ENCODE data around the gene MIPOL1.

The MIPOL1 gene

DNA sequence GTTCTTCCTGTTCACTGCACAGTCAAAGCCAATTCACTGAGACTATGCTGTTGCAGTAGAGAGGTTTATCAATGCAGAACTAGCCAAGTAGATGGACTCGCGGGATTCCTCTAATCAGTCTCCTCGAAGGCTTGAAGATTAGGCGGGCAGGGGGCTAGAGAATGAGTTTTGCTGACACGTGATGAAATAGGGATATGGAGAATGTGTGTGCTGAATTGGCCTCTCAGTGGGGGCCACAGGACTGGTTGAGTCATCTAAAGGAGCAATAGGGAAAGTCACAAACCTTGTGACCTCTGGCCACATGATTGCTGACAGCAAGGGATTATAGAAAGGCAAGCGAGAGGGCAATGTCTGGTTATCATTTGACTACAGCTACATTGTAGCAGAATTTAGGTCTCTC is 12.7 kb downstream of the MIPOL1 start:
- Histone ChIP-seq H2AFZ (ENCODE audit: low read length) (no peak overlapping the region), H3K27me3 (ENCODE audit: insufficient read depth, low read length, poor library complexity, severe bottlenecking) (no peaks in the 10 kb centered on the region), H3K79me2 (ENCODE audit: insufficient read depth, low read length) (no peaks in the 10 kb centered on the region), H3K9me2 (replicated peaks; ENCODE audit: low read depth, low read length) (no peaks in the 10 kb centered on the region), H3K4me3 (ENCODE audit: low read length, poor library complexity, severe bottlenecking) (no peak overlapping the region), H3K4me2 (ENCODE audit: low read depth, low read length, poor library complexity, severe bottlenecking) (no peak overlapping the region), H3F3A (ENCODE audit: low read depth) (no peaks in the 10 kb centered on the region), H3K4me1 (ENCODE audit: insufficient read depth, low read length, poor library complexity, severe bottlenecking) (no peaks in the 10 kb centered on the region), H3K9me3 (ENCODE audit: insufficient read depth, low read depth, low read length) (peaks cover 12% of the 10 kb centered on the region; the same call in 1 of the 2 replicates), H4K20me1 (ENCODE audit: insufficient read depth, low read length, poor library complexity, severe bottlenecking) (no peaks in the 10 kb centered on the region), H3K36me3 (ENCODE audit: insufficient read depth, low read length) (no peaks in the 10 kb centered on the region), H3K9ac (ENCODE audit: low read depth, low read length, poor library complexity, severe bottlenecking) (no peak overlapping the region)
- no peak for TF ChIP-seq EZH2phosphoT487 (IDR thresholded peaks at IDR 0.05; ENCODE audit: borderline replicate concordance)
- TF ChIP-seq, protein P1, sequence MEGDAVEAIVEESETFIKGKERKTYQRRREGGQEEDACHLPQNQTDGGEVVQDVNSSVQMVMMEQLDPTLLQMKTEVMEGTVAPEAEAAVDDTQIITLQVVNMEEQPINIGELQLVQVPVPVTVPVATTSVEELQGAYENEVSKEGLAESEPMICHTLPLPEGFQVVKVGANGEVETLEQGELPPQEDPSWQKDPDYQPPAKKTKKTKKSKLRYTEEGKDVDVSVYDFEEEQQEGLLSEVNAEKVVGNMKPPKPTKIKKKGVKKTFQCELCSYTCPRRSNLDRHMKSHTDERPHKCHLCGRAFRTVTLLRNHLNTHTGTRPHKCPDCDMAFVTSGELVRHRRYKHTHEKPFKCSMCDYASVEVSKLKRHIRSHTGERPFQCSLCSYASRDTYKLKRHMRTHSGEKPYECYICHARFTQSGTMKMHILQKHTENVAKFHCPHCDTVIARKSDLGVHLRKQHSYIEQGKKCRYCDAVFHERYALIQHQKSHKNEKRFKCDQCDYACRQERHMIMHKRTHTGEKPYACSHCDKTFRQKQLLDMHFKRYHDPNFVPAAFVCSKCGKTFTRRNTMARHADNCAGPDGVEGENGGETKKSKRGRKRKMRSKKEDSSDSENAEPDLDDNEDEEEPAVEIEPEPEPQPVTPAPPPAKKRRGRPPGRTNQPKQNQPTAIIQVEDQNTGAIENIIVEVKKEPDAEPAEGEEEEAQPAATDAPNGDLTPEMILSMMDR (conservative IDR thresholded peaks at IDR 0.05; ENCODE audit: low read length): no peak

DNA sequence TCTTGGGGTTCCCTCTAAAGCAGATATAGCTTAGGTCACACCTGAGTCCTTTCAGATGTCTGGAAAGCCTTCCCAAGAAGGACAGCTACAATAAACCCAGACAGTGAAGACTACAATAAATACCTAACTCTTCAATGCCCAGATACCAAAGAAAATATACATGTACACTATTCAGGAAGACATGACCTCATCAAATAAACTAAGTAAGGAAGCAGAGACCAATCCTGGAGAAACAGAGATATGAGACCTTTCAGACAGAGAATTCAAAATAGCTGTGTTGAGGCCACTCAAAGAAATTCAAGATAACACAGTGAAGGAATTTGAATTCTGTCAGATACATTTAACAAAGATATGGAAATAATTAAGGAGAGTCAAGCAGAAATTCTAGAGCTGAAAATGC is 15.3 kb downstream of the MIPOL1 start:
- Histone ChIP-seq H4K20me1 (ENCODE audit: insufficient read depth, low read length, poor library complexity, severe bottlenecking) (no peaks in the 10 kb centered on the region), H2AFZ (ENCODE audit: low read length) (no peak overlapping the region), H3K27me3 (ENCODE audit: insufficient read depth, low read length, poor library complexity, severe bottlenecking) (no peaks in the 10 kb centered on the region), H3K9ac (ENCODE audit: low read depth, low read length, poor library complexity, severe bottlenecking) (no peak overlapping the region), H3F3A (ENCODE audit: low read depth) (no peaks in the 10 kb centered on the region), H3K4me2 (ENCODE audit: low read depth, low read length, poor library complexity, severe bottlenecking) (no peak overlapping the region), H3K79me2 (ENCODE audit: insufficient read depth, low read length) (no peaks in the 10 kb centered on the region), H3K9me3 (ENCODE audit: insufficient read depth, low read depth, low read length) (peaks cover 9% of the 10 kb centered on the region; the same call in 1 of the 2 replicates), H3K4me3 (ENCODE audit: low read length, poor library complexity, severe bottlenecking) (no peak overlapping the region), H3K4me1 (ENCODE audit: insufficient read depth, low read length, poor library complexity, severe bottlenecking) (no peaks in the 10 kb centered on the region), H3K9me2 (replicated peaks; ENCODE audit: low read depth, low read length) (no peaks in the 10 kb centered on the region), H3K36me3 (ENCODE audit: insufficient read depth, low read length) (no peaks in the 10 kb centered on the region)
- TF ChIP-seq, protein P1 (conservative IDR thresholded peaks at IDR 0.05; ENCODE audit: low read length): no peak
- no peak for TF ChIP-seq EZH2phosphoT487 (IDR thresholded peaks at IDR 0.05; ENCODE audit: borderline replicate concordance)

DNA sequence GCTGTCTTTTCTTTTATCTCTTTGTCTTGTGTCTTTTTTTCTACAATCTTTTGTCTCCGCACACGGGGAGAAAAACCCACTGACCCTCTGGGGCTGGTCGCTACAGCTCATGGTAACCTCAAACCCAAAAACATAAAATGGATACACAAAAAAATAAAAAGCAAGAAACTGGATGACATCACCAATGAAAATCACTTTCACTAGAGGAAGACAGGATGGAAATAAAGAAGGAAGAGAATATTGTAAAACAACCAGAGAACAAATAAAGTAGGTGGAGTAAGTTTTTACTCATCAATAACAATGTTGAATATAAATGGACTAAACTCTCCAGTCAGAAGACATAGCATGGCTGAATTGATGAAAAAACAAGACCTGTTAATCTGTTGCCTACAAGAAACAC is 17.6 kb downstream of the MIPOL1 start:
- Histone ChIP-seq H3K79me2 (ENCODE audit: insufficient read depth, low read length) (no peaks in the 10 kb centered on the region), H3K4me2 (ENCODE audit: low read depth, low read length, poor library complexity, severe bottlenecking) (no peak overlapping the region), H3K4me3 (ENCODE audit: low read length, poor library complexity, severe bottlenecking) (no peak overlapping the region), H3K9ac (ENCODE audit: low read depth, low read length, poor library complexity, severe bottlenecking) (no peak overlapping the region), H3F3A (ENCODE audit: low read depth) (no peaks in the 10 kb centered on the region), H3K36me3 (ENCODE audit: insufficient read depth, low read length) (no peaks in the 10 kb centered on the region), H2AFZ (ENCODE audit: low read length) (no peak overlapping the region), H3K9me2 (replicated peaks; ENCODE audit: low read depth, low read length) (no peaks in the 10 kb centered on the region), H3K27me3 (ENCODE audit: insufficient read depth, low read length, poor library complexity, severe bottlenecking) (no peaks in the 10 kb centered on the region), H4K20me1 (ENCODE audit: insufficient read depth, low read length, poor library complexity, severe bottlenecking) (no peaks in the 10 kb centered on the region), H3K4me1 (ENCODE audit: insufficient read depth, low read length, poor library complexity, severe bottlenecking) (no peaks in the 10 kb centered on the region), H3K9me3 (ENCODE audit: insufficient read depth, low read depth, low read length) (peaks cover 5% of the 10 kb centered on the region; the same call in 1 of the 2 replicates)
- no peak for TF ChIP-seq EZH2phosphoT487 (IDR thresholded peaks at IDR 0.05; ENCODE audit: borderline replicate concordance)
- TF ChIP-seq, protein P1 (conservative IDR thresholded peaks at IDR 0.05; ENCODE audit: low read length): no peak
